Measurements from ENCODE around the gene CDH15. TPM values are rescaled to one million over a fixed set of nuclear protein-coding genes. Genes with fewer than 3 reads are reported as not detected.
"Not testable (repeated sequence)": the region's sequence is repeated elsewhere in the genome, so short reads cannot be mapped to it uniquely, and the experiment has no call there.

CDH15 gene
- total RNA-seq, 1 donor from 2014 or later: 0.35 TPM

GRCh38 chr16:89183975-89184676, 12.6 kb downstream of the CDH15 start:
- Mint-ChIP-seq H3K4me1 (ENCODE audit: unreplicated experiment) (no peaks in the 10 kb centered on the region), H3K36me3 (ENCODE audit: unreplicated experiment) (no peaks in the 10 kb centered on the region), H3K4me3 (ENCODE audit: unreplicated experiment) (no peak overlapping the region), H3K27ac (ENCODE audit: unreplicated experiment) (no peak overlapping the region), H3K9me3 (ENCODE audit: unreplicated experiment) (no peaks in the 10 kb centered on the region), H3K27me3 (ENCODE audit: unreplicated experiment) (no peaks in the 10 kb centered on the region)
- TF ChIP-seq CTCF (IDR thresholded peaks at IDR 0.05): no peak
- no peak for DNase-seq (ENCODE audit: extremely low spot score, unreplicated experiment)

DNA sequence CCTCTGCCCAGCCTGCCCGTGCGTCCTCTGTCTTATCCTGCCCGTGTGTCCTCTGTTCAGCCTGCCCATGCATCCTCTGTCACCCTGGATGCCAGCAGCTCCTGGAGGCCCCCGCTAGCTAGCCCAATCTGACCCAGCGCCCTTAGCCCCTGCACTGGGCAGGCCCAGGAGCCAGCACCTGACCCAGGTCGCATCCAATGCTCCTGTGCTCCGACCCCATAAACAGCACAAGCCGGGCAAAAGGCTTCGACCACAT, 13.1 kb downstream of the CDH15 start:
- no peaks in the 10 kb centered on the region for H3K9me3 Mint-ChIP-seq (ENCODE audit: unreplicated experiment)
- no peaks in the 10 kb centered on the region for H3K4me1 Mint-ChIP-seq (ENCODE audit: unreplicated experiment)
- H3K4me3 Mint-ChIP-seq (ENCODE audit: unreplicated experiment): no peak overlapping the region
- DNase-seq (ENCODE audit: extremely low spot score, unreplicated experiment): no peak
- H3K36me3 Mint-ChIP-seq (ENCODE audit: unreplicated experiment): no peaks in the 10 kb centered on the region
- TF ChIP-seq CTCF (IDR thresholded peaks at IDR 0.05): no peak
- no peak overlapping the region for H3K27ac Mint-ChIP-seq (ENCODE audit: unreplicated experiment)
- no peaks in the 10 kb centered on the region for H3K27me3 Mint-ChIP-seq (ENCODE audit: unreplicated experiment)

- no peaks in the 10 kb centered on the region for H3K4me1 Mint-ChIP-seq (ENCODE audit: unreplicated experiment)
- no peak for TF ChIP-seq CTCF (IDR thresholded peaks at IDR 0.05)
- H3K4me3 Mint-ChIP-seq (ENCODE audit: unreplicated experiment): no peak overlapping the region
- no peaks in the 10 kb centered on the region for H3K36me3 Mint-ChIP-seq (ENCODE audit: unreplicated experiment)
- H3K27ac Mint-ChIP-seq (ENCODE audit: unreplicated experiment): no peak overlapping the region
- no peak for DNase-seq (ENCODE audit: extremely low spot score, unreplicated experiment)
- H3K27me3 Mint-ChIP-seq (ENCODE audit: unreplicated experiment): no peaks in the 10 kb centered on the region
- no peaks in the 10 kb centered on the region for H3K9me3 Mint-ChIP-seq (ENCODE audit: unreplicated experiment)
Measured at GRCh38 chr16:89184933-89185794, 13.6 kb downstream of the CDH15 start.

DNA sequence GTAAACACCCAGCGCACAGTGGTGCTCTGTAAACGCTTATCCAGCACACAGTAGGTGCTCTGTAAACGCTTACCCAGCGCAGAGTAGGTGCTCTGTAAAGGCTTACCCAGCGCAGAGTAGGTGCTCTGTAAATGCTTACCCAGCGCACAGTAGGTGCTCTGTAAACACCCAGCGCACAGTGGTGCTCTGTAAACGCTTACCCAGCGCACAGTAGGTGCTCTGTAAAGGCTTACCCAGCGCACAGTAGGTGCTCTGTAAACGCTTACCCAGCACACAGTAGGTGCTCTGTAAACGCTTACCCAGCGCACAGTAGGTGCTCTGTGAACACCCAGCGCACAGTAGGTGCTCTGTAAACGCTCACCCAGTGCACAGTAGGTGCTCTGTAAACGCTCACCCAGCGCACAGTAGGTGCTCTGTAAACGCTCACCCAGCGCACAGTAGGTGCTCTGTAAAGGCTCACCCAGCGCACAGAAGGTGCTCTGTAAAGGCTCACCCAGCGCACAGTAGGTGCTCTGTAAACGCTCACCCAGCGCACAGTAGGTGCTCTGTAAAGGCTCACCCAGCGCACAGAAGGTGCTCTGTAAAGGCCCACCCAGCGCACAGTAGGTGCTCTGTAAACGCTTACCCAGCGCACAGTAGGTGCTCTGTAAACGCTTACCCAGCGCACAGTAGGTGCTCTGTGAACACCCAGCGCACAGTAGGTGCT, 14.5 kb downstream of the CDH15 start:
- H3K27ac Mint-ChIP-seq (ENCODE audit: unreplicated experiment); H3K4me3 Mint-ChIP-seq (ENCODE audit: unreplicated experiment); H3K36me3 Mint-ChIP-seq (ENCODE audit: unreplicated experiment); DNase-seq (ENCODE audit: extremely low spot score, unreplicated experiment); H3K9me3 Mint-ChIP-seq (ENCODE audit: unreplicated experiment); H3K27me3 Mint-ChIP-seq (ENCODE audit: unreplicated experiment); H3K4me1 Mint-ChIP-seq (ENCODE audit: unreplicated experiment): not testable (repeated sequence)

DNA sequence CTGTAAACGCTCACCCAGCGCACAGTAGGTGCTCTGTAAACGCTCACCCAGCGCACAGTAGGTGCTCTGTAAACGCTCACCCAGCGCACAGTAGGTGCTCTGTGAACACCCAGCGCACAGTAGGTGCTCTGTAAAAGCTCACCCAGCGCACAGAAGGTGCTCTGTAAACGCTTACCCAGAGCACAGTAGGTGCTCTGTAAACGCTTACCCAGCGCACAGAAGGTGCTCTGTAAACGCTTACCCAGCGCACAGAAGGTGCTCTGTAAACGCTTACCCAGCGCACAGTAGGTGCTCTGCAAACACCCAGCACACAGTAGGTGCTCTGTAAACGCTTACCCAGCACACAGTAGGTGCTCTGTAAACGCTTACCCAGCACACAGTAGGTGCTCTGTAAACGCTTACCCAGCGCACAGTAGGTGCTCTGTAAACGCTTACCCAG, 15.1 kb downstream of the CDH15 start:
- H3K27ac Mint-ChIP-seq (ENCODE audit: unreplicated experiment); H3K4me1 Mint-ChIP-seq (ENCODE audit: unreplicated experiment); H3K9me3 Mint-ChIP-seq (ENCODE audit: unreplicated experiment); DNase-seq (ENCODE audit: extremely low spot score, unreplicated experiment); H3K36me3 Mint-ChIP-seq (ENCODE audit: unreplicated experiment); H3K4me3 Mint-ChIP-seq (ENCODE audit: unreplicated experiment); H3K27me3 Mint-ChIP-seq (ENCODE audit: unreplicated experiment): not testable (repeated sequence)

All from osteocyte (in vitro differentiated cells).